NCI-H1417 treated with DMSO at 0.1 percent for 48 hours (cell line): ENCODE results near the gene CLMN.

Experiments
- DNase-seq: peaks from one replicate; lab custom pipeline; 2025; lab: John Stamatoyannopoulos, UW

Gene CLMN

DNA sequence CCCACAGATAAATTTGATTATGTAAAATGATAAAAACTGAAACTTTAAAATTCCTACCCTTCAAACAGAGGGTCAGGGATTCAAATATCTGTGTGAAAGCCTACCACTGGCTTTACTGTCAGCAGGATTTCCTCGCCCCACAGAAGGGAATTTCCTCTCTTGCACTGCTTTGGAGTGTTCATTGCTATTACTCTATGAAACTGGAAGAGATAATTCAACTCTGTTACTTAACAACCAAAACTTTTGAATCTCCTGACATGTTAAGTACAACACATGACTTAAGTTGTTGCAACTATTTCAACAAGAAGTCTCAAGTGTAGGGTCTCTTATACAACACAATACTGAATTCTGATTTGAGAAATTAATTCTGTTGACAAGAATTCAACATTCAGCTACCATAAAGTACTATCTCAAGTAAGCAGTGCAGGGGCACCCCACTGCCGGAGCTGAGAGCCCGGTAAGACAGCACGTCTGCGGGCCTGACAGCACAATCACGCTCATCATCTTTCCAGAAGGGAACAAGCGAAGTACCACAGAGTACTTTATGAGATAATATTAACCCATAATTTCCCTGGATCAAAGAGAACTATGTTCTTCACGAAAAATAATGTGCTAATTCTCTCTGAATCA lies 185.3 kb downstream of the CLMN start:
- DNase-seq: no peak

DNA sequence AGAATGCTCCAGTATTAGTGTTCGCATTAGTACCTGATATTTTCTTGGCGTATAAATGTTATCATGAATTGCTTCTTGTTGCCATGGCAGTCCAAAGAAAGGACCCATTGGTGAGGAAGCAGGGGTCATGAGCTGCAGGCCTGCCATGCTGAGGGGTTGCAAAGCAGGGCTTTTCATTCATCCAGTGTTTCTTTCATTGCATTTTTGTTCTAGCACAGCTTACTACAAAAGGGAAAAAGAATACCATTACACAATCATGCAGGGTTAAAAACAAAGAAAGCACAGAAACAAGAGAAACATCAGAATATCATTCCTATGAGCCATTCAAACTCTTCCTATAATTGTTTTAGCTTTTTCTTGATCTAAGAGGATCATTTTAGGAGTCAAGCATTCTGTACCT lies 186.4 kb downstream of the CLMN start:
- DNase-seq: no peak

DNA sequence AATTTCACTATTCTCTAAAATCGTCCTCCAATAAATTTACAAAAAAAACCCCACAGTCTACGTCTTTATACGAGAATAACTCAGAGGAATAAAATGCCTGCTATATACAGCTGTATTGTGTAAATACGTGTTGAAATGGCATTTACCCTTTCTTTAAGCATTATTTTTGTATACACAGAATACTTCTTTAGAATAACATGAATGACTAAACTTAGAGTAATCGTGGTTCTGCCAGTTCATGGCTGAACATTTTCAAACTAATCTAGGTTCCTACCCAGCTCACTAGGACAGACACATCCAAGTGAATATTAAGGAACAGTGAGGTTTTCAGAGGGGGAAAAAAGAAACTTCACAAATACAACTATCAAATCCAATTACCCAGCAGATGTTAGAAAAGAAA lies 186.9 kb downstream of the CLMN start:
- no peak for DNase-seq
